Measurements from ENCODE around the gene MLEC.

DNA sequence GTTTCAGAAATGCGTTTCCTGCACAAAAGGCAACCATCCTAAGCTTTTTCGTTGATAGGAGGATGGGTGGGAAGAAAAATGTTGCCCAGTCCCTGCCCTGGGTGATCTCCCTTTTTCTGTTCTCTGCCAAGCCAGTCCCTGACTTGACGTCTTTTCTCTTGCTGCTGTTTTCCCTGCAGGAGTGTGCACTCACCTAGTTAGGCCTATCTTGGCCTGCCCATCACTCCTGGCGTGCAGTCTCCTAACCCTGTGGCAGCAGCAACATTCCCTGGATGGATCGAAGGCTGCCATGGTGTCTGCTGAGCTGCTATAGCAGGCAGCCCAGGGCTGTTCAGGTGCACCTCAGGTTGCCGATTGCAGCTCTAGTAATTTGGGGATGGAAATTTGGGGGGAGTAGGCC is 24.5 kb downstream of the MLEC start:
- TF ChIP-seq POLR2A (IDR thresholded peaks at IDR 0.05; ENCODE audit: low read depth, low read length) (no peak), TAF1 (IDR thresholded peaks at IDR 0.05; ENCODE audit: borderline replicate concordance, low read depth, low read length) (no peak)
